IMR-90 (cell line): ENCODE results near the gene NCAPH2.

Experiments
- CEBPB ChIP-seq: IDR thresholded peaks from 2 replicates; pipeline ENCODE4 v1.6.1; 2012; ENCODE audit warnings: low read depth, low read length, improper control_type of control experiment
- CHD1 ChIP-seq: IDR thresholded peaks from 2 replicates; pipeline ENCODE4 v1.6.1; 2012; ENCODE audit warnings: low read depth, low read length, improper control_type of control experiment
- POLR2A ChIP-seq: IDR thresholded peaks from 2 replicates; pipeline ENCODE4 v1.6.1; 2012; ENCODE audit warnings: mild to moderate bottlenecking, low read depth, low read length
- RAD21 ChIP-seq: IDR thresholded peaks from 2 replicates; pipeline ENCODE4 v1.6.1; 2012; ENCODE audit warnings: low read length, improper control_type of control experiment
- RFX5 ChIP-seq: IDR thresholded peaks from 2 replicates; pipeline ENCODE4 v1.8.0; 2012; ENCODE audit warnings: low read depth, mild to moderate bottlenecking, low read length, moderate library complexity
- TF ChIP-seq, protein P1 (sequence below): conservative IDR thresholded peaks from 2 replicates; pipeline ENCODE4 v1.5.1; 2012; ENCODE audit warnings: mild to moderate bottlenecking, low read depth, low read length, improper control_type of control experiment

DNA sequence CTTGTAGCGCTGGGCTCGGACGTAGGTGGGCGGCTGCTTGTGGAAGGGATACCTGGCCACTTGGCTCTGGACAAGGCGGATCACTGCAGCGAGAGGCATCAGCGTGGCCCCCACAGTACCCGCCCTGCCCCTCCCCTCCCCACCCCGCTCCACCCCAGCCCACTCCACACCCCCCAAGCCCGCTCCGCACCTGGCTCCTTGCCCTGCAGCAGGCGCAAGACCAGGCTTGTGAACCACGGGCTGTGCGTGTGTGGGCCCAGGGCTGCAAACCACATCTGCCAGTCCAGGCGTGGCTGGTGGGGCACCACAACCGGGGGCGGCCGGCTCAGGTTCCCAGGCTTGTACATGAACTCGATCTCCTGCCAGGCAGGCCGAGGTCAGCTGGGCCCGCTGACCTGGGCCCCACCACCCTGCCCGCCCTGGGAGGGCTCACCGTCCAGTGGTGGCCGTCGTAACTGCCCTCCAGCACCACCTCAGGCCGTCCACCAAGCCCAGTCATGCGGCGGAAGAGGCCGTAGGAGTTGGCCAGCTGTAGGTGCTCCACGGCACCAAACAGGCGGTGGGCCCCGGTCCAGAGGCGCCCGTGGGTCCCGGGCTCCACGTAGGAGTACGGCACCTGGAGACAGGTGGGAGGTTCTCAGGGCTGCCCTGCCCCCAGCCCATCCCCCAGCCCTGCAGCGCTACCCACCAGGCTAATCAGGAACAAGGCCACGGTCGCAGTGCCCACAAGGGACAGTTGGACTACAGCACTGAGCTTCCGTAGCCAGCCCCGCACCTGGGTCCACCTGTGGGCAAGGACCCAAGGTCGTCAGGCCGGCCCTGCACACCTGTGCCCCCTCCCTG is 3.4 kb upstream of the NCAPH2 start:
- TF ChIP-seq POLR2A, result no peak
- no peak for TF ChIP-seq RFX5
- TF ChIP-seq, protein P1, sequence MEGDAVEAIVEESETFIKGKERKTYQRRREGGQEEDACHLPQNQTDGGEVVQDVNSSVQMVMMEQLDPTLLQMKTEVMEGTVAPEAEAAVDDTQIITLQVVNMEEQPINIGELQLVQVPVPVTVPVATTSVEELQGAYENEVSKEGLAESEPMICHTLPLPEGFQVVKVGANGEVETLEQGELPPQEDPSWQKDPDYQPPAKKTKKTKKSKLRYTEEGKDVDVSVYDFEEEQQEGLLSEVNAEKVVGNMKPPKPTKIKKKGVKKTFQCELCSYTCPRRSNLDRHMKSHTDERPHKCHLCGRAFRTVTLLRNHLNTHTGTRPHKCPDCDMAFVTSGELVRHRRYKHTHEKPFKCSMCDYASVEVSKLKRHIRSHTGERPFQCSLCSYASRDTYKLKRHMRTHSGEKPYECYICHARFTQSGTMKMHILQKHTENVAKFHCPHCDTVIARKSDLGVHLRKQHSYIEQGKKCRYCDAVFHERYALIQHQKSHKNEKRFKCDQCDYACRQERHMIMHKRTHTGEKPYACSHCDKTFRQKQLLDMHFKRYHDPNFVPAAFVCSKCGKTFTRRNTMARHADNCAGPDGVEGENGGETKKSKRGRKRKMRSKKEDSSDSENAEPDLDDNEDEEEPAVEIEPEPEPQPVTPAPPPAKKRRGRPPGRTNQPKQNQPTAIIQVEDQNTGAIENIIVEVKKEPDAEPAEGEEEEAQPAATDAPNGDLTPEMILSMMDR, result no peak
- TF ChIP-seq CEBPB, result no peak
- no peak for TF ChIP-seq CHD1
- TF ChIP-seq RAD21, result no peak
